ENCODE results near the gene PLS3.

Gene PLS3

DNA sequence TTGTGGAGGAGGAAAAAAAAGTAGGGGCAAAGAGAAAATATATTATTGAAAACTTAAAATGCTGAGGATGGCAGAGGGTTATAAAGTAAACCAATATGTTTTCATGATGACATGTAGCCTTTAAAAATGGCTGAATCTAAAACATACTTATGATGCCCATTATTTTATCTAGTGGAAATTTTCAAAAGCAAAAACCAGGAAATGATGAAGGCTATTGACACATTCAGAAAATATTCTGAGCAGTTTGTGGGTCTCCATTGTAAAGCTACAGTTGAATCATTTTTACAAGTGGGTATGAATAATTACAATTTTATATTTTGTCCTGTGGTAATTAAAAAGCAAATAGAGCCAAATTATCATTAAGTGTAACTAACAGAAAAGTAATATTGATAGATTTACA lies 10.7 kb downstream of the PLS3 start:
- DNase-seq (ENCODE audit: low read depth) = no peak

DNA sequence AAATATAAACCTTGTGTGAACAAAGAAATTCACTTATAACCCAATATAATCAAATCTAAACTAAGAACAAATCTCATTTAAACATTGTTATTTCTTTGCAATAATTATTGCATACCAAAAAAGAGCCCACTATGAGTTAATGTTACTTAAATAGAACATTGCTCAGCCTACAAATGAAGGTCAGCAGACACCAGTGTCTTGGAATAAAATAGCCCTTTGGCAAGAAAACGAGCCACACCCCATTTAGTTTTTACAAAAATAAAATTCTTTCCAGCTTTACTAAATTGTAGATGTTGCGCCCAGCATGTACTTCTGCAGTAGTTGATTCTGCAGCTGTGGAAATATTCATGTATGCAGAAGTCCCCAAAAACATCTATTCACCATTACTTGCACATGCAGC lies 12.2 kb downstream of the PLS3 start:
- no peak for DNase-seq (ENCODE audit: low read depth)

DNA sequence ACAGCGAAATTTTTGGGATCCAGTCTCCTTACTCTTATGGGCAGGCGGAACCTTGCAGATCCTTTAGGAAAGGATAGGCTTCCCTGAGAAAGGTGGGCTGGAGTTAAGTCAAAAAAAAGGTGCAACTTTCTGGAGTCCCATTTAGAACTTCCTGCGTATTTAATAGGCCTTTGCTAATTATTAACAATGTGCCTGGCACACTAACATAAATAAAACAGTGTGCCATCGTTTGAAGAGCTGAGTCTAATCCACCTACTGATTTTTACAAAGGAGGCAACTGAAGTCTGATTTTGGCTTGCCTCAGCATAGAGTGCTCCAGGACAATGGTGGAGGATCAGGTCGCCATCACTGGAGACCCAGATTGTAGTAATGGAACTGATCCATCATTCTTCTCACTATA lies 15.7 kb downstream of the PLS3 start:
- DNase-seq (ENCODE audit: low read depth) = no peak

DNA sequence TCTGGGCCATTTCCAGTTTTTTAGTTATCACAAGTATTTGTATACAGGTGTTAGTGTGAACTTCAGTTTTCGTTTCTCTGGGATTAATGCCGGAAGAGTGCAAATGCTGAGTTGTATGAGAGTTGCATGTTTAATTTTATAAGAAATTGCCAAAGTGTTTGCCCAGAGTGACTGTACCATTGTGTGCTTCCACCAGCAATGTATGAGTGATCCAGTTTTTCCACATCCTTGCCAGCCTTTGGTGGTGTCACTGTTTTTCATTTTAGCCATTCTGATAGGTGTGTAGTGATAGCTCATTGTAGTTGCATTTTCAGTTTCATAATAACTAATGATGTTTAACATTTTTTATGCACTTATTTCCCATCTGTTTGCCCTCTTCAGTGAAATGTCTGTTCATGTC lies 18.4 kb downstream of the PLS3 start:
- no peak for DNase-seq (ENCODE audit: low read depth)

DNA sequence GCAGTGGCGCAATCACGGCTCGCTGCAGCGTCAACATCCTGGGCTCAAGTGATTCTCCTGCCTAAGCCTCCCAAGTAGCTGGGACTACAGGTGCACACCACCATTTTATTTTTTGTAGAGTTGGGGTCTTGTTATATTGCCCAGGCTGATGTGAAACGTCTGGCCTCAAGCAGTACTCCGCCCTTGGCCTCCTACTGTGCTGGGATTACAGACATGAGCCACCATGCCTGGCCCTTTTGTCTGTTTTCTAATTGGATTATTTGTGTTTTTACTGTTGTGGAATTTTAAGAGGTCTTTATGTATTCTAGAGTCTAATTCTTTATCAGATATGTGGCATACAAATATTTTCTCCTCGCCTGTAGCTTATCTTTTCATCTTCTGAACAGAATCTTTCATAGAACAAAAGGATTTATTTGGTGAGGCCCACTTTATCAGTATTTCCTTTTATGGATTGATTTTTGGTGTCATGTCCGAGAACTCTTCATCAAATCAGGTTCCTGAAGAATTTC lies 18.9 kb downstream of the PLS3 start:
- no peak for DNase-seq (ENCODE audit: low read depth)

DNA sequence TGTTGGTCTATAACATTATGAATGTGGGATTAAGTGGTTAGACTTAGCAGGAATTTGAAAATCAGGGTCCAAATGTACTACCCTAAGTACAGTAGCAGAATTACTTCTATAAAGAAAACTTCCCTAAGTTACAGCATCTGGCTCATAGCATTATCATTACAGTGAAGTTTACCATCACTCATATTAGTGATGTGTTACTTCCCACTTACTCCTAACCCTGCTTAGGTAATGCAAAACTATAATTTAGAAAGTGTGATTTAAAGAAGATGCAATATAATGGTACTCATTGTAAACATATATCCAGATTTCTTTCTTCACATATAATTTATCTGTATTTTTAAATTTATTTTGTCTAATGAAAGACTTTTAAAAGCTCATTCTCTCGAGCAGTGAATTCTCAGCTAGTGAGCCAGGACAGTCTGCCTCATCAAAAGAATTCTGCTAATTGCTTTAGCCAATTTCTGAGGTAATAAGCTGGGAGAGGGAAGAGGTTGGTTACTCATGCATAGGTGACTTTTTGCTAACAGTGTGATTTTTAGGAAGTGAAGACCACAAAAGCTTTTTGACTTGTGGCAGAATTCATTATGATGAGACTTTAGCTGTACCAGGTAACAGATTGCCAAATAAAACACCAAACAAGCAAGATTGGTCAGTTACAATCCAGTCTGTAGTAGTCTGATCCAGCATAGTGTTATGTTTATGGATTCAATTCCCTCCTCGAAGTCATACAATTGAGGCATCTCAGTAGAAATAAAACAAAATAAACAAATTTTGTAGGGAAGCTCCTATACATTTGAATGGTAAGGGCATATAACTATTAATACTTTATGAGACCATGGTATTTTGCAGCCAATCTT lies 21.0 kb downstream of the PLS3 start:
- DNase-seq (ENCODE audit: low read depth) = no peak

DNA sequence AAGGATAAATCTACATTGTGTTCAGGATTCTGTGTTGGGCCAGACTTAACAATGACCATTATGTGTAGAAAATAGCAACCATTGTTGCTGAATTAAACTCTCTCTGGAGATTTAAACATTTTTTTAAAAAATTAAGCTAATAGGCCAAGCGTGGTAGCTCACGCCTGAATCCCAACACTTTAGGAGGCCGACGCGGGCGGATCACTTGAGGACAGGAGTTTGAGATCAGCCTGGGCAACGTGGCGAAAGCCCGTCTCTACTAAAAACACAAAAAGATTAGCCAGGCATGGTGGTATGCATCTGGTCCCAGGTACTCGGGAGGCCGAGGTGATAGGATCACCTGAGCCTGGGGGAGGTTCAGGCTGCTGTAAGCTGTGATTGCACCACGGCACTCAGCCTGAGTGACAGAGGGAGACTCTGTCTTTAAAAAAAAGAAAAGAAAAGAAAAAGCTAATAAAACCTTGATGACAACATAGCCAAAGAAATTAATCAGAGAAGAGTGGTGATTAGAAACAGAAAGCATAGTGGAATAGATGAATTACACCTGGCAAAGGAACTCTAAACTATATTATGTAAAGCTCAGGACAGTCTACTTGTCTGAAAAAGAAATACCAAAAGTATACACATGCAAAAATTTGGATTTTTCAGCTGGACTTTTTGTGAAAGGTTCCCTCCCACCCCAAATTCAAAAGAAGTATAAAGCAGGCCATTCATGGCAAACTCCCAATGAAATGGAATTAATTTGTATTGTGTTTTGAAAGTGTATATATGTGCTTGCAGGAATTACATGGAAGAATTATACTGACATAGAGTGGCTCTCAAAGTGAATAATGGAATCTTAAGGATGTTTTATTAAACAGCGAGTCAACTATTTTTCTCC lies 21.9 kb downstream of the PLS3 start:
- DNase-seq (ENCODE audit: low read depth) = no peak

DNA sequence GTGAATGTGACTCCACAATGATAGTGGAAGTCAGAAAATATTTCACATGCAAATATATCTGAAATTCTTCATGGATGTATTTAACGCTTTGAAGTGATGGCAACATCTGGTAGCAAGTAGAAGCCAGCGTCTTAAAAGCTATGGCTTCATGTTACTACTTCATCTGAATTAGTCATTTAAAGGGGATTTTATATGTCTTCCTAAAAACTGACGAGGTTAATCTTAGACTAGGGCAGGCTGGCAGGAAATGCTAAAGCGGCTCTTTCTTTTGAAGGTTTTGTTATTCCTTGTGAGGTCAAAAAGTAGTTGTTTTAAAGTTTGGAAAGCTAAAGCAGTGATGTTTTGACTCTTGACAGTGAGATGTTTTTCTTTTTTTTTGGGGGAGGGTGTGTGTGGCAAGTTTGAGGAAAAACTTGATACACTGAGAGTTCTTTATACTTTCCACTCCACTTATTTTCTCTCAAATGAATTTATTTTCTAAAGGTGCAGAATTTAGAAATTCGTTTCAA lies 22.6 kb downstream of the PLS3 start:
- no peak for DNase-seq (ENCODE audit: low read depth)

DNA sequence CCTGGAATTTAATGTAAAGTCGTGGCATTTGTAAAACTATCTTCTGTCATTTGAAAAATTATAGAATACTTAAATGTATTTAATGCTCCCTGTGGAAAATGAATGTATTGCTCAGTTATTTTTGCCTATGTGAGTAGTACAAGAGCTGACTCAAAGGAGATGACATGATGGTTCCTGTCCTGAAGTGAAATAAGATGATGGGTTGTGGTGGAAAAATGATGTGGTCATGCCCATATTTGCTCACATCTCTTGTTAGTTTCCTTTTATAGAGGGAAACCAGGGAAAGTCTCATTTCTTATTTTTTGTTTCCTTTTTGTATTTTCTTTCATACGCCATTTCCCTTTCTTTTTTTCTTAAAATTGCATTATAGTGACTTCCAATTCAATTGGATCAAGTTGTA lies 23.7 kb downstream of the PLS3 start:
- DNase-seq (ENCODE audit: low read depth) = no peak

DNA sequence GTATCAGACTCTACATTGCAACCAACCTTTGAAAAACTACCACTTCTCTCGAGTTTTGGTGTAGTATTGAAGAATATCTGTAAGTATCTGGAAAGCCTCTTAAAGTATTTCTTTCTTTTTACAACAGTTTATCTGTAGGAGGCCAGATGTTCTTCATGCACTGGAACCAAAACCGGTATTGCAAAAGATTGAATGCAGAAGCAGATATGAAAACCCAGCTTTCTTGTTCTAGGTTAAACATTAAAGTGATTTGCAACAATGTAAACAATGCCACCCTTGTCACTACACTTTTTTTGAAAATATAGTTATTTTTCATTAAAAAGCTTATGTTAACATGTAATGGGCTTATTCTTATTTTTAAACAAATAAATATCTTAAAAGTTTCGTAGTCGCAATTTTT lies 27.2 kb downstream of the PLS3 start:
- DNase-seq (ENCODE audit: low read depth) = no peak

DNA sequence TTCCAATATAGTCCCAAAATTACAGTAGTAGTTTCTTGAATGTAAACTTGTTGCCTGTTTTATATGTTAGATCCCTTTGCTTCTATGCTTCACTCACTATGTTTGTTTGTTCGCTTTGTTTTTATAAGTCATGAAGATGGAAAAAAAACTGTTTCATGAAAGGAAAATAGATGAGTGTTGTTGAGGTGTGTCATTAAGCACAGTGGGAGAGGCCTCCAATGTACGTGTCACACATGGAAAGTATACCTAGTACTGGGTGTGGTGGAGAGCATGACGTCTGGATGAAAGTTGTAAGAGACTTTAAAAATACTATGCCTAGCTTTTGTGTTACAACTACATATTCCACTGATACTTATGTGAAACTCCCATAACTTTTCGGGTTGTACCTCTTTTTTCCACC lies 28.4 kb downstream of the PLS3 start:
- DNase-seq (ENCODE audit: low read depth) = no peak

DNA sequence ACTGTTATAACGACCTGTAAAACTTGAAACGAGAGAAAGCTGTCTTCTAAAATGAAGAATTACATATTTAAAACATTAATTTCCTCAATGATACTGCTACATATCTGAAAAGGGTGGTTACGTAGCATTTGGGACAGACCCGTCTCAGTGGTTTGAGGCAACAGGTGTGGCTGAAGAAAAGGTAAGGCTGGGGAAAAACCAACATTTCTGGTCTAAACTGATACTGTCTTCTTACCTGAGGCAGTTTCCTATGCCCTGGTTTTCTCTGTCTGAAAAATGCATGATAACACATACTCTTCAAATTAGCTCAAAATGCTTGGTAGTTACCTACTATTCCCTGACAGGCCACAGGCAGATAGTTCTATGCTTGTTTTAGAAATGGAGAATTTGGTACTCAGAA lies 30.4 kb downstream of the PLS3 start:
- DNase-seq (ENCODE audit: low read depth) = no peak

DNA sequence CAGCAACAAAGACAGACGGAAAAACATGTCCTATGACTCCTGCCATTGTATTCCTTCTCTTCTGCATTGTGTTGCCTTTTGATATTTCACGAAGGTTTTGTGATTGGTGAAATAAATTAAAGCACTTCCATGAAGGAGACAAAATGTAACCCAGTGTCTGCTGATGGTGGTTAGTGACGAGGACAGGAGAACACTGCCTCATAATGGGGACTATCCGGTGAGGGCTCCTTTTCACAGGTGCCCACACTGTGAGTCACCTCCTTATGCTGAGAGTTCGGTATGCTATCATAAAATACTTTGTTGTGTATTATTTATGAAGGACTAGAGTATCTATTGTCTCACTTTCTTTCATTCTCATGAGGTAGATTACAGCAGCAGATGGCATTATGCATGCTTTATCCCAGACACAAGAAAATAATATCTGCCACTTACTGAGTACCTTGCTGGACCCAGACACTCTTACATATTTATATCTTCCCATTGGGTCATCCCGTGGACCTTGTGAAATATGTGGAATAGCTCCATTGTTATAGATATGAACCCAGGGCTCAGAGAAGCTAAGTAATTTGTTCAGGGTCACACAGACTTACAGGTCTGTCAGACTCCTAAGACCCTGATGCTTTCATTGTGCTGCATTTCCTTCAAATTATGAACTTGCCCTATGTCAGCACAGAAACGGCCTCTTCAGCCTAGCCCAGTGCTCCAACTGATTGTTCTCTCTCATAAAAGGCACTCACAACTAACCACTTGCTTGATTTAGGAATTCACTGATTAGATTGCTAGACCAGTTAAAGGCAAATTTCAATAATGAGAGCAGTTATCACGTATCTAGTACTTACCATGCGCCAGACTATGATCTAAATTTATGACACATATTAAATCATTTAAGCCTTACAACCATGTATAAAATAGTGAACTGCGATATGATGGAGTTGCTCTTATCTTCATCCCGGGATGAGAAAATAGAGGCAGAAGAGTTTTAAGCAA lies 31.2 kb downstream of the PLS3 start:
- no peak for DNase-seq (ENCODE audit: low read depth)

DNA sequence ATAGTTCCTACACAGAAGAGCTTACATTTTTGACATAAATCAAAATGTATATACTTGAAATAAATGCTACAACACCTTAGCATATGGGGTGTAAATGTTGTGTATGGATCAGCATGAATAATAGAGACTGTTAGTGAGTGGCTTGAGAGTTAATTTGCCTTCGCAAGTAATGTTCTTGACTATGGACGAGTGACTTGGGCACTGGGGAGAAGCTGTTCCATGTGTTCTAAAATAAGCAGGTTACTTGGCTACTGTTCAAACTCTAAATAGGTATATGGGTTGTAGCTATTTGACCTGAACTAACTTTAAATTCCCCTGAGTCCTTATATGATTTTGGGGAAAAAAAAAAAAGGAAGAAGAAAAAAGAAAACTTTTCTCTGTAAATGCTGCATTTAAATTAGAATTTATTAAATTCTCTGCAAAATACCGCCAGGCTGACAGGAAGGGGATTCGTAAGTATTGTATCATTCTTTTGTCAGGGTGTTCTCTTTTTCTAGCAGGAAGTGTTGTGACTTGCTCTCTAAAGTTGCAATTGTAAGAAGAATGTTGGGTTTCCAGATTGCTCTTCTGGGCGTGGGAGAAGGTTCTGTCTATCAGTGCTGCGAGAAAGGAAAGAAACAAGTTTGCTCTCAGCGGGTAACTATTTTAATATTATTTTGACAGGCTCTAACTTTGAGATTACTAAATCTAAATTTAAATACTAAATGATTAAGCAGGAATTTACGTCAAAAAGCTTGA lies 32.2 kb downstream of the PLS3 start:
- DNase-seq (ENCODE audit: low read depth) = no peak

DNA sequence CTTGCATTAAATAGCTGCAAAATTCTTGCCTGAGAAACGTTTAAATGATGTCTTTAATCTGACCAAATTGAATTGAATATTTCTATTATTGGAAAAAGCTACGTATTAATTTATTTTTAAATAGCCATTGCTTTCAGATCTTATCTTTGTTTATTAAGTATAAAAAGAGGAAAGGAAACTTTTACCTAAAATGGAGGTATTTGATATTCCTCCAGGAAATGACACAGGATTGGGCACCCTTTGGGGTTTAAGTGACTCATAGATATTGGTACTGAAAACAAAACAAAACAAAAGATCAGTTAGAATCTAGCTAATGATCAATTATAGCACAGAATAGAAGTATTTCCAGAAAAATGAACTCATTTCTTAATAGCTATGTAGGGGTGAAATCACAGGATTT lies 34.1 kb downstream of the PLS3 start:
- no peak for DNase-seq (ENCODE audit: low read depth)

DNA sequence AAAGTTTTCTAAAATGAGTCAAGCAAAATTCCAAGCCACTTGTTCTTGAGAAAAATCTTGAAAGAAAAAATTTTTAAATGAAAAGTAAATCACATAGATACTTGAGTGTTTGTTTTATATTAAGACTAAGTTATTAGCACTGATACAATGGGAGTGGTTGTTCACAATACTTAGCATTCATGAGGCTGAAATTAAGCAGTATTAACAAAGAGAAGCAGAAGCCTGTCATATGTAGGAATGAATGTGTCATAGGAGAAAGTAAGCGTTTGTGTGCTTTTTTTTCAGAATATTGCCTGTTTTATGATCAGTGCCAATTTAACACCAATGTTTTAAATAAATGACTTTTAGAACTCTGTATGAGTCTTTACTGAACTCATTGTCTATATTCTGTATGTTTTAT lies 37.6 kb downstream of the PLS3 start:
- no peak for DNase-seq (ENCODE audit: low read depth)

DNA sequence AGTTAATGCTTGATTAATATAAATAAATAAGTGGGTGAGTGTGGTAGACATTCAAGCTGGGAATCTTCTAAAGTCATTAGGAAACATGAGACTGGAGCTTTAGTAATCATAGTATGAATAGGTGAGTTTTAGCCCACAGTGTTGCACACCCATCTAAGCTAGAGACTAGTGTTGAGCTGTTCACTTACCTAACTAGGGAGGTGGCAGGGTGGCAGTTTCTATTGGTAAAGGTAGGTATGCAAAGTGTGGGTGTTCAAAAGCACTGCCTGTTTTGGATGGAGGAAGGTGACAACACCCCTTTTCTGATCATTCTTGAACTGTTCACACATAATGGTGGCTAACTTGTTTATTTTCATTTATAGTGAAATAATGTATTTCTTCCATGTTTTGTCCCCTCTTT lies 41.3 kb downstream of the PLS3 start:
- DNase-seq (ENCODE audit: low read depth) = no peak

DNA sequence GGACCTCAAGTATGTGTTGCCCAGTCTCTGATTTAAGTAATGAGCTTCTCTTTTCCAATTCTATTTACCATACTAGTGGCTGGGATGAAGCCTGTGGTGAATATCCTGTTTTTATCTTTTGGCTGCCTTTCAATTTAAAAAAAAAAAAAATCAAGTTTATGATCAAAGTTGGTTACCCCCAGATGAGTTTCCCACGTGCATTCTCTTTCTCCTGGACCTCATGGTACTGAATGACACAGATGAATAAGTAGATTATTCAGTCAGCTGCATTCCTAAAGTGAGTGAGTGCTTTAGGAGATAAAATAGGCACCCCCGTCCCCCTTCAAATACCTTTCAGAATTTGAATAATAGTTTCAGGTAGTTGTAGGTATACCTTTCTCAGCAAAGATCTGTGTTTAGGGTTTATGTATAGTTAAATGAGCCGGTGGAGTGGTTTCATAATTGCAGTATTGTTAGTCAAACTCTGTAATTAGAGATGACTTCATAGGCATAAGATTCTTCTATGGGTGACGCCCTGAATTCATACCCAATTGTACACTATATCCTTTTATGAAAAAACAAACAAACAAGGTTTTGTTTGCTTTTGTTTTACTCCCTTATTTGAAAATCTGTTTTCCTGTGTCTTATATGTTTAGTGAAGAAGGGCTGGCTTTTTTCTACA lies 41.9 kb downstream of the PLS3 start:
- DNase-seq (ENCODE audit: low read depth) = no peak

DNA sequence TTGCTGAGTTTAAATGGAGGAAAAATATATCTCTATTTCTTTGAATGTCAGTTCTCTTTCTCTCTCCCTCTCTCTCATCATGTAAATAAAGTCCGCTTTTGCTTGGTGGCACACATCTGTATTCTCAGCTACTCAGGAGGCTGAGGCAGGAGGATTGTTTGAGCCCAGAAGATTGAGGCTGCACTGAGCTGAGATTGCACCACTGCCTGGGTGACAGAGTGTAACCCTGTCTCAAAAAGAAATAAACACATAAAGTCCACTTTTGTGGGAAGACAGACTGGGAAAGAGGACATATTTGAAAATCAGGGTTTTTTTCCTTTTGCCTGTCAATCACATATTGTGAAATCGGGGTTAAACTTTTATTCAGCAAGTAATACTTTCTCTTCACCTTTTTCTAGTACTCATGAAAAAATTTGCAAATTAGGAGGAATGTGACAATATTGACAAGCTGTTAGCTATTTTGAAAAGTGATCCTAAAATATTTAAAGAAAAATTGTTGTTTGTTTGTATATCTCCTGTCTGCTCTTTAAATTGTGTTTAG lies 42.6 kb downstream of the PLS3 start:
- DNase-seq (ENCODE audit: low read depth) = no peak

DNA sequence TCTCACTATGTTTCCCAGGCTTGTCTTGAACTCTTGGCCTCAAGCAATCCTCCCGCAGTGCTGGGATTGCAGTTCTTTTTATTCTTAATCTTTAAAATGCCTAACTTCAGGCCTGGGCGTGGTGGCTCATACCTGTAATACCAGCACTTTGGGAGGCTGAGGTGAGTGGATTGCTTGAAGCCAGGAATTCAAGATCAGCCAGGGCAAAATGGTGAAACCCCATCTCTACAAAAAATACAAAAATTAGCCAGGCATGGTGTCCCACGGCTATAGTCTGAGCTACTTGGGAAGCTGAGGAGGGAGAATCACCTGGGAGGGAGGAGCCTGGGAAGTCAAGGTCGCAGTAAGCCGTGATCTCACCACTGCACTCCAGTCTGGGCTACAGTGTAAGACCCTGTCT lies 45.9 kb downstream of the PLS3 start:
- DNase-seq (ENCODE audit: low read depth) = no peak

Measured in stimulated activated CD8-positive, alpha-beta memory T cell treated with anti-CD3 and anti-CD28 coated beads, Interleukin-15, amount 100 ng/mL, for 1 hour (primary cell).